ENCODE measurements around the gene FBXO3. TPM values are rescaled to one million over a fixed set of nuclear protein-coding genes. Genes with fewer than 3 reads are reported as not detected.
"Not testable (repeated sequence)": the region's sequence is repeated elsewhere in the genome, so short reads cannot be mapped to it uniquely, and the experiment has no call there.

Gene FBXO3
- total RNA-seq, 4 donors from 2014 or later: 23.0 to 55.8 (median 30.8) TPM

DNA sequence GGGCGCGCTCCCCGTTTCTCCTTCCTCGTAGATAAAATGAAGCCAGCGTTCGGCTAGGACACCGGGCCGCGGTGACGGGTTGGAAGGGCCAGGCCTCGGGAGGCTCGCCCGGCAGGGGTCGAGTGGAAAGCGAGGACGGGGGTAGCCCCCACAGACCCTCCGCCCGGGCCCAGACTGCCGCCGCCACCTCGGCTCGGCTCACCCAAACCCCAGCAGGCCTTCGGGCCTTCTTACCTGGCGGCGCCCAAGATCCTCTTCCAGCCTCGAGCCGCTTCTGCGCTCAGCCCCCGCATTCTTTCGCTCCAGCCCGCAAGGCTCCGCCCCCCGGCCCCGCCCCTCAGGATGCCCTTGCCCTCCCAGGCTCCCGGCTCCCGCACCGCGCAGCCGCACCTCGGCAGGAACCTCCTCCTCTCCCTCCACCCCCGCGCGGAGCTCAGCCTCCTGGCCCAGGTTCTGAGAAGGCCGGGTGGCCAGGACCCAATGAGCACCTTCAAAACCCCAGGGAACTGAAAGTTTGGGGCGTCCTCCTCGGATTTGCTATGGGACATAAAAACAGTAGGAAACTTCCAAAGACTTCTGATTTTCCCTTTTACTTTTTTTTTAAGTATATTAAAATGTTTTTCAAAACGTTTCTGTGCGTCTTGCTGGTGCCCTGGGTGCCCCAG, 38.0 kb downstream of the FBXO3 start, which contains the start of gene CD59:
TSS of gene CD59 (minus strand) at position 276 of the 665 bp plus-strand sequence. CDS start 13,978 bp downstream, outside the sequence.
- DNase-seq (ENCODE audit: low spot score) (peak; percentile 90), ATAC-seq (ENCODE audit: low FRiP score) (peak; percentile 95)
- TF ChIP-seq, protein P1, sequence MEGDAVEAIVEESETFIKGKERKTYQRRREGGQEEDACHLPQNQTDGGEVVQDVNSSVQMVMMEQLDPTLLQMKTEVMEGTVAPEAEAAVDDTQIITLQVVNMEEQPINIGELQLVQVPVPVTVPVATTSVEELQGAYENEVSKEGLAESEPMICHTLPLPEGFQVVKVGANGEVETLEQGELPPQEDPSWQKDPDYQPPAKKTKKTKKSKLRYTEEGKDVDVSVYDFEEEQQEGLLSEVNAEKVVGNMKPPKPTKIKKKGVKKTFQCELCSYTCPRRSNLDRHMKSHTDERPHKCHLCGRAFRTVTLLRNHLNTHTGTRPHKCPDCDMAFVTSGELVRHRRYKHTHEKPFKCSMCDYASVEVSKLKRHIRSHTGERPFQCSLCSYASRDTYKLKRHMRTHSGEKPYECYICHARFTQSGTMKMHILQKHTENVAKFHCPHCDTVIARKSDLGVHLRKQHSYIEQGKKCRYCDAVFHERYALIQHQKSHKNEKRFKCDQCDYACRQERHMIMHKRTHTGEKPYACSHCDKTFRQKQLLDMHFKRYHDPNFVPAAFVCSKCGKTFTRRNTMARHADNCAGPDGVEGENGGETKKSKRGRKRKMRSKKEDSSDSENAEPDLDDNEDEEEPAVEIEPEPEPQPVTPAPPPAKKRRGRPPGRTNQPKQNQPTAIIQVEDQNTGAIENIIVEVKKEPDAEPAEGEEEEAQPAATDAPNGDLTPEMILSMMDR (IDR thresholded peaks at IDR 0.05): no peak

DNA sequence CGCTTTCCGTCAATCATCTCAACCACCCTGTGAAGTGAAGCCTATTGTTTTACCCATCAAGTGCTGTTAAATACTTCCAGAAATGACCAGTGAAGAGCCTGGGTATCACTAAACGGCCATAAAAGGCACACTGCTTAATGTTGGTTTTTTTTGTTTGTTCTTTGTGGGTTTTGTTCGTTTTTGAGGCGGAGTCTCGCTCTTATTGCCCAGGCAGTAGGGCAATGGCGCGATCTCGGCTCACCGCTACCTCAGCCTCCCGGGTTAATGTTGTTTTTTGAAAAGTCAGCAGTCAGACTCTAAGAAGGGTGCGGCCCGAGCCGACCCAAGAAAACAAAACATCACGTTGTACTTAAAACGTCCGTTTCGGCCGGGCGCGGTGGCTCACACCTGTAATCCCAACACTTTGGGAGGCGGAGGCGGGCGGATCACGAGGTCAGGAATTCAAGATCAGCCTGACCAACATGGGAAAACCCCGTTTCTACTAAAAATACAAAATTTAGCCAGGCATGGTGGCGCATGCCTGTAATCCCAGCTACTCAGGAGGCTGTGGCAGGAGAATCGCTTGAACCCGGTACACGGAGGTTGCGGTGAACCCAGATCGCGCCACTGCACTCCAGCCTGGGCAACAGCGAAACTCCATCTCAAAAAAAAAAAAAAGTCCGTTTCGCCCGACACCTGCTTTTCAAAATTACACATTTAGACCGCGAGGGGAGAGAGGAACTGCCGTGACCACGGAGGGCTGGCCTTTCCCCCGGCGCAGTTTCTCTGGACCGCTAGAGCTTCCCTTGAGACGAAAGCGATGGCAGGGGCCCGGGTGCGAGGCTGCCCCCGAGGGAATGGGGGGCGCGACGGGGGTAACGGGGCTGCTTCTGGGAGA, 38.8 kb downstream of the FBXO3 start:
- ATAC-seq (ENCODE audit: low FRiP score): peak; percentile 10
- no peak for DNase-seq (ENCODE audit: low spot score)
- TF ChIP-seq, protein P1 (IDR thresholded peaks at IDR 0.05): no peak

GRCh38 chr11:33734441-33735270, 39.7 kb downstream of the FBXO3 start:
- ATAC-seq (ENCODE audit: low FRiP score): no peak
- TF ChIP-seq, protein P1 (IDR thresholded peaks at IDR 0.05): no peak
- DNase-seq (ENCODE audit: low spot score): no peak

DNA sequence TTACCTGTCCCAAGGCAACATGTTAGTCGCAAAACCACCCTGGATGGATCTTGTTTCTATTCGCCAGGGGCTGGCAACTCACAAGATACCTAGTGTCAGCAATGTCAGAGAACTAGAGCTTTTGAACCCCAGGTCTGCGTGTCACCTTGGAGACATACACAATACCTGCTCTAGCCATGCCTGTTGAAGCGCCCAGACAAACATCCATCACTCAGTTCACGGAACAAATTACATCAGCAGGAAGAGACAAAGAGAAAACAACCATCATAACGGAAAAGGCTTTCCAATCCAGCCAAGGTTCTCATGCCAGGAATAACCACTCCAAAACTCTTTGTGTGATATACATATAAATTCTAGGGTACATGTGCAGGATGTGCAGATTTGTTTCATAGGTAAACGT, 40.3 kb downstream of the FBXO3 start:
- DNase-seq (ENCODE audit: low spot score) (no peak), ATAC-seq (ENCODE audit: low FRiP score) (no peak)
- TF ChIP-seq, protein P1 (IDR thresholded peaks at IDR 0.05): no peak

GRCh38 chr11:33731723-33732531, 42.4 kb downstream of the FBXO3 start:
- ATAC-seq (ENCODE audit: low FRiP score): no peak
- TF ChIP-seq, protein P1 (IDR thresholded peaks at IDR 0.05): no peak

GRCh38 chr11:33730716-33731115, 43.6 kb downstream of the FBXO3 start:
- TF ChIP-seq, protein P1 (IDR thresholded peaks at IDR 0.05): no peak
- DNase-seq (ENCODE audit: low spot score): no peak
- ATAC-seq (ENCODE audit: low FRiP score): no peak

More at GRCh38 chr11:33731723-33732531, 42.4 kb downstream of the FBXO3 start:
- DNase-seq (ENCODE audit: low spot score): no peak

DNA sequence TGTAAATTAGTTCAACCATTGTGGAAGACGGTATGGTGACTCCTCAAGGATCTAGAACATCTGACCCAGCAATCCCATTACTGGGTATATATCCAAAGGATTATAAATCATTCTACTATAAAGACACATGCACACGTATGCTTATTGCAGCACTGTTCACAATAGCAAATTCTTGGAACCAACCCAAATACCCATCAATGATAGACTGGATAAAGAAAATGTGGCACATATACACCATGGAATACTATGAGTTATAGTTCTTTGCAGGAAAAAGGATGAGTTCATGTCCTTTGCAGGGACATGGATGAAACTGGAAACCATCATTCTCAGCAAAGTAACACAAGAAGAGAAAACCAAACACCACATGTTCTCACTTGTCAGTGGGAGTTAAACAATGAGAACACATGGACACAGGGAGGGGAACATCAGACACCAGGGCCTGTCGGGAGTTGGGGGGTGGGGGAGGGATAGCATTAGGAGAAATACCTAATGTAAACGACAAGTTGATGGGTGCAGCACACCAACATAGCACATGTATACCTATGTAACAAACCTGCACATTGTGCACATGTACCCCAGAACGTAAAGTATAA, 45.2 kb downstream of the FBXO3 start:
- not testable (repeated sequence) for ATAC-seq (ENCODE audit: low FRiP score)

DNA sequence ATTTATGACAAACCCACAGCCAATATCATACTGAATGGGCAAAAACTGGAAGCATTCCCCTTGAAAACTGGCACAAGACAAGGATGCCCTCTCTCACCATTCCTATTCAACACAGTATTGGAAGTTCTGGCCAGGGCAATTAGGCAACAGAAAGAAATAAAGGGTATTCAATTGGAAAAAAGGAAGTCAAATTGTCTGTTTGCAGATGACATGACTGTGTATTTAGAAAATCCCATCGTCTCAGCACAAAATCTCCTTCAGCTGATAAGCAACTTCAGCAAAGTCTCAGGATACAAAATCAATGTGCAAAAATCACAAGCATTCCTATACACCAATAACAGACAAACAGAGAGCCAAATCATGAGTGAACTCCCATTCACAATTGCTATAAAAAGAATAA, 46.8 kb downstream of the FBXO3 start:
- DNase-seq (ENCODE audit: low spot score); ATAC-seq (ENCODE audit: low FRiP score): not testable (repeated sequence)

More for the DNA sequence above, 45.2 kb downstream of the FBXO3 start:
- not testable (repeated sequence) for DNase-seq (ENCODE audit: low spot score)
